H1 (cell line): ENCODE results near the gene MPV17L. TPM values are rescaled to one million over a fixed set of nuclear protein-coding genes. Genes with fewer than 3 reads are reported as not detected.
"Not testable (repeated sequence)": the region's sequence is repeated elsewhere in the genome, so short reads cannot be mapped to it uniquely, and the experiment has no call there.

ENCODE experiments used
- CTCF ChIA-PET: fragments of 300-600 bp; sonication (Branson Sonifier 250); formaldehyde crosslinking; loops from one replicate; lab custom pipeline; 2021; ENCODE audit not compliant: partially characterized antibody; lab: Charles Lee
- POLR2A ChIA-PET: fragments of 300-600 bp; sonication (Branson Sonifier 250); formaldehyde crosslinking; loops from one replicate; lab custom pipeline; 2021; ENCODE audit warnings: inconsistent platforms; ENCODE audit not compliant: partially characterized antibody; lab: Charles Lee
- DNase-seq, 2 experiments: peaks; one replicate each; pipeline versions ENCODE4 v3.0.0 to v3.0.0-alpha.2; 2010 to 2022; ENCODE audit warnings: low spot score in 2 of 2, low read depth in 1 of 2, mixed read lengths in 1 of 2
- FAIRE-seq: peaks from 2 replicates; lab custom pipeline; 2011; peaks lifted over from hg19 to GRCh38; lab: Jason Lieb, UNC
- H2AFZ ChIP-seq: 2 replicates; pipeline ENCODE4 v1.8.1; 2012; ENCODE audit warnings: low read length, inconsistent platforms
- H2AK5ac ChIP-seq: 2 replicates; pipeline ENCODE4 v1.6.1; 2013; ENCODE audit warnings: low read depth, low read length
- H2BK120ac ChIP-seq: replicated peaks from 2 replicates; pipeline ENCODE3; 2013; ENCODE audit warnings: low read depth, low read length, inconsistent platforms
- H2BK12ac ChIP-seq: 2 replicates; pipeline ENCODE4 v1.6.1; 2013; ENCODE audit warnings: low read depth, low read length
- H2BK15ac ChIP-seq: 2 replicates; pipeline ENCODE4 v1.6.1; 2013; ENCODE audit warnings: low read length
- H2BK20ac ChIP-seq: 2 replicates; pipeline ENCODE4 v1.6.1; 2013; ENCODE audit warnings: low read length
- H2BK5ac ChIP-seq: 2 replicates; pipeline ENCODE4 v1.6.1; 2013; ENCODE audit warnings: low read depth, low read length
- H3K14ac ChIP-seq: 2 replicates; pipeline ENCODE4 v1.6.1; 2013; ENCODE audit warnings: inconsistent platforms; ENCODE audit not compliant: insufficient read length
- H3K18ac ChIP-seq: 2 replicates; pipeline ENCODE4 v1.6.1; 2013; ENCODE audit warnings: low read length; ENCODE audit errors: extremely low read depth
- H3K23ac ChIP-seq: 2 replicates; pipeline ENCODE4 v1.6.1; 2013; ENCODE audit warnings: inconsistent platforms; ENCODE audit not compliant: insufficient read length
- H3K23me2 ChIP-seq: 2 replicates; pipeline ENCODE4 v1.6.1; 2013; ENCODE audit warnings: low read depth, low read length
- H3K27ac ChIP-seq: 2 replicates; pipeline ENCODE4 v1.6.1; 2011; ENCODE audit warnings: low read depth, low read length, inconsistent platforms
- H3K27me3 ChIP-seq, 4 experiments: replicated peaks in 1 of 4; 1 replicate in 1 of 4; 2 replicates in 3 of 4; pipeline versions ENCODE4 v1.6.1 to v1.8.1; 2011 to 2013; ENCODE audit warnings: low read length in 3 of 4, mild to moderate bottlenecking in 3 of 4, inconsistent platforms in 2 of 4, mixed read lengths in 2 of 4, moderate library complexity in 1 of 4; ENCODE audit not compliant: control insufficient read depth in 3 of 4, insufficient read depth in 3 of 4; ENCODE audit errors: extremely low read depth in 1 of 4
- H3K36me3 ChIP-seq, 4 experiments: 2 replicates each; pipeline versions ENCODE4 v1.6.1 to v1.8.1; 2011 to 2013; ENCODE audit warnings: mild to moderate bottlenecking in 4 of 4, low read length in 3 of 4, moderate library complexity in 2 of 4, control low read depth in 1 of 4, inconsistent platforms in 1 of 4; ENCODE audit not compliant: insufficient read depth in 4 of 4, control insufficient read depth in 2 of 4
- H3K4ac ChIP-seq: replicated peaks from 2 replicates; pipeline ENCODE3; 2013; ENCODE audit warnings: low read length, low read depth, mixed read lengths, inconsistent platforms; ENCODE audit not compliant: insufficient read length
- H3K4me1 ChIP-seq, 4 experiments: replicated peaks in 1 of 4; 1 replicate in 1 of 4; 2 replicates in 3 of 4; pipeline versions ENCODE4 v1.6.1 to v1.8.1; 2011 to 2013; ENCODE audit warnings: low read length in 3 of 4, inconsistent platforms in 2 of 4, mixed read lengths in 1 of 4; ENCODE audit not compliant: insufficient read depth in 4 of 4, control insufficient read depth in 3 of 4
- H3K4me2 ChIP-seq, 2 experiments: 2 replicates each; pipeline versions ENCODE4 v1.6.1 to v1.8.1; 2011 to 2013; ENCODE audit warnings: low read depth in 2 of 2, low read length in 2 of 2, control low read depth in 1 of 2, inconsistent platforms in 1 of 2, mild to moderate bottlenecking in 1 of 2; ENCODE audit not compliant: insufficient read depth in 1 of 2
- H3K4me3 ChIP-seq, 4 experiments: fragments of 200-600, 300-600 bp in 1 of 4; sonication (generic), shearing (Covaris generic), sonication (Bioruptor Twin) in 1 of 4; 2 replicates each; pipeline versions ENCODE4 v1.5.1 to v1.8.1; 2011 to 2016; ENCODE audit warnings: low read length in 4 of 4, low read depth in 3 of 4, control low read depth in 2 of 4, inconsistent platforms in 2 of 4, mild to moderate bottlenecking in 2 of 4, mixed read lengths in 1 of 4, moderate library complexity in 1 of 4; ENCODE audit not compliant: insufficient read depth in 2 of 4; ENCODE audit errors: extremely low read depth in 1 of 4
- H3K56ac ChIP-seq: replicated peaks from 2 replicates; pipeline ENCODE3; 2013; ENCODE audit warnings: low read depth, mild to moderate bottlenecking, mixed read lengths, low read length, inconsistent platforms; ENCODE audit not compliant: insufficient read length
- H3K79me1 ChIP-seq: 2 replicates; pipeline ENCODE4 v1.6.1; 2013; ENCODE audit warnings: low read depth, low read length, control low read depth
- H3K79me2 ChIP-seq, 2 experiments: 2 replicates each; pipeline versions ENCODE4 v1.6.1 to v1.8.1; 2012 to 2013; ENCODE audit warnings: low read length in 2 of 2, mild to moderate bottlenecking in 2 of 2, inconsistent platforms in 1 of 2; ENCODE audit not compliant: insufficient read depth in 2 of 2, control insufficient read depth in 1 of 2
- H3K9ac ChIP-seq, 4 experiments: replicated peaks in 1 of 4; 1 replicate in 1 of 4; 2 replicates in 3 of 4; pipeline versions ENCODE4 v1.6.1 to v1.8.1; 2011 to 2013; ENCODE audit warnings: low read depth in 3 of 4, low read length in 3 of 4, control low read depth in 2 of 4, mild to moderate bottlenecking in 2 of 4, moderate library complexity in 2 of 4, inconsistent platforms in 1 of 4; ENCODE audit errors: extremely low read depth in 1 of 4
- H3K9me3 ChIP-seq, 2 experiments: 2 replicates each; pipeline versions ENCODE4 v1.6.1 to v1.8.1; 2012 to 2013; ENCODE audit warnings: mild to moderate bottlenecking in 2 of 2, moderate library complexity in 2 of 2, control low read depth in 1 of 2, inconsistent platforms in 1 of 2, low read depth in 1 of 2, low read length in 1 of 2, mixed read lengths in 1 of 2; ENCODE audit not compliant: insufficient read depth in 2 of 2
- H4K20me1 ChIP-seq, 2 experiments: replicated peaks in 1 of 2; 2 replicates each; pipeline versions ENCODE3 to v1.8.1; 2011 to 2013; ENCODE audit warnings: inconsistent platforms in 2 of 2, low read length in 2 of 2, mild to moderate bottlenecking in 1 of 2; ENCODE audit not compliant: insufficient read depth in 2 of 2, control insufficient read depth in 1 of 2
- H4K5ac ChIP-seq: 2 replicates; pipeline ENCODE4 v1.6.1; 2013; ENCODE audit warnings: low read length, low read depth, mixed read lengths, inconsistent platforms; ENCODE audit not compliant: insufficient read length
- H4K8ac ChIP-seq: 2 replicates; pipeline ENCODE4 v1.8.0; 2013; ENCODE audit warnings: mild to moderate bottlenecking, moderate library complexity, low read length, inconsistent platforms; ENCODE audit not compliant: insufficient read depth; ENCODE audit errors: extremely low read depth
- H4K91ac ChIP-seq: replicated peaks from 2 replicates; pipeline ENCODE3; 2013; ENCODE audit warnings: low read length, mixed read lengths, inconsistent platforms; ENCODE audit not compliant: insufficient read length
- WGBS, 2 experiments: shearing (Covaris generic) in 1 of 2; methylation state at CpG; one replicate each; pipeline versions ENCODE4 v1.1.6 to v1.1.7; 2013 to 2015; ENCODE audit warnings: low lambda C conversion rate in 2 of 2, mixed read lengths in 2 of 2, inconsistent platforms in 1 of 2, low coverage in 1 of 2, missing lambda C conversion rate in 1 of 2; ENCODE audit not compliant: insufficient replicate concordance in 2 of 2, insufficient coverage in 1 of 2, insufficient read length in 1 of 2; ENCODE audit errors: extremely low coverage in 1 of 2, missing lambda C conversion rate in 1 of 2; 5-methylcytosine and 5-hydroxymethylcytosine counted together
- polyA plus RNA-seq, 7 experiments: library from polyadenylated mRNA; depleted of rRNA in 3 of 7; stranded (reverse) in 5 of 7; unstranded in 2 of 7; fragments of >200 nt in 5 of 7; fragments of 200-250 nt in 2 of 7; gene quantifications; 1 replicate in 5 of 7; 2 replicates in 1 of 7; 4 replicates in 1 of 7; pipeline versions ENCODE4 v1.2.1 to v1.2.3, GENCODE V29; 2011 to 2013; ENCODE audit warnings: missing spikeins in 2 of 7, mixed read lengths in 2 of 7
- total RNA-seq: library from RNA; stranded (reverse); fragmentation: NEBNext Ultra II Directional; extraction: Animal tissue kit (Norgen Biotek cat#: 25700); gene quantifications from 2 replicates; pipeline ENCODE4 v1.2.1, GENCODE V29; 2021

Gene MPV17L
- total and polyA plus RNA-seq, 2 of the 8 experiments (the other 6 are each of a cell fraction or from before 2014, with no cell fraction given), result 6.7 to 8.2 TPM

- H4K91ac ChIP-seq, H2BK12ac ChIP-seq, H3K27ac ChIP-seq, DNase-seq, H3K56ac ChIP-seq, H3K4ac ChIP-seq, H3K23me2 ChIP-seq, H3K4me1 ChIP-seq, H2BK20ac ChIP-seq, H3K79me2 ChIP-seq, H3K14ac ChIP-seq, H3K9ac ChIP-seq, H3K23ac ChIP-seq, H3K4me2 ChIP-seq, H2AFZ ChIP-seq, H3K18ac ChIP-seq, H2BK5ac ChIP-seq, H2BK15ac ChIP-seq, H4K20me1 ChIP-seq, FAIRE-seq, H3K9me3 ChIP-seq, H4K8ac ChIP-seq, H3K4me3 ChIP-seq, H2BK120ac ChIP-seq, POLR2A ChIA-PET, H3K36me3 ChIP-seq, H3K79me1 ChIP-seq, H4K5ac ChIP-seq, H2AK5ac ChIP-seq, H3K27me3 ChIP-seq: not testable (repeated sequence)
- CTCF ChIA-PET, result interaction anchor here (1.4 kb wide), 1 partner anchor 98 kb away, joined by 4 read pairs; no protein-coding TSS in a partner anchor
- WGBS, 2 experiments, result 99% methylated on average over 7 of the region's 7 CpGs; no CpG with 5 or more reads in 1 of the 2 experiments
Observed at GRCh38 chr16:15453296-15453695, 57.7 kb downstream of the MPV17L start.

- H3K4me3 ChIP-seq, H3K27ac ChIP-seq, H3K56ac ChIP-seq, H2BK12ac ChIP-seq, POLR2A ChIA-PET, H2BK5ac ChIP-seq, DNase-seq, H3K18ac ChIP-seq, H2AFZ ChIP-seq, H2BK15ac ChIP-seq, H3K9ac ChIP-seq, H2BK120ac ChIP-seq, H3K4me1 ChIP-seq, H2AK5ac ChIP-seq, H3K23ac ChIP-seq, H3K79me1 ChIP-seq, H4K5ac ChIP-seq, H4K8ac ChIP-seq, FAIRE-seq, H3K4ac ChIP-seq, H3K79me2 ChIP-seq, H2BK20ac ChIP-seq, H3K36me3 ChIP-seq, H3K23me2 ChIP-seq, H4K20me1 ChIP-seq, H3K27me3 ChIP-seq, H3K9me3 ChIP-seq, H4K91ac ChIP-seq, H3K4me2 ChIP-seq, H3K14ac ChIP-seq: not testable (repeated sequence)
- WGBS, 2 experiments, result 94% methylated on average over 10 of the region's 11 CpGs; no CpG with 5 or more reads in 1 of the 2 experiments
- CTCF ChIA-PET, result interaction anchor here (1.2 kb wide), 1 partner anchor 9 kb away, joined by 3 read pairs; no protein-coding TSS in a partner anchor
Observed at GRCh38 chr16:15454933-15455332, 59.4 kb downstream of the MPV17L start.
